ENCODE results near the gene STX16. TPM values are rescaled to one million over a fixed set of nuclear protein-coding genes. Genes with fewer than 3 reads are reported as not detected.

STX16 gene
- total and polyA plus RNA-seq, 9 of the 15 experiments (the other 6 are each of a cell fraction or from before 2014, with no cell fraction given): 4.4 to 43.5 (median 14.7) TPM

DNA sequence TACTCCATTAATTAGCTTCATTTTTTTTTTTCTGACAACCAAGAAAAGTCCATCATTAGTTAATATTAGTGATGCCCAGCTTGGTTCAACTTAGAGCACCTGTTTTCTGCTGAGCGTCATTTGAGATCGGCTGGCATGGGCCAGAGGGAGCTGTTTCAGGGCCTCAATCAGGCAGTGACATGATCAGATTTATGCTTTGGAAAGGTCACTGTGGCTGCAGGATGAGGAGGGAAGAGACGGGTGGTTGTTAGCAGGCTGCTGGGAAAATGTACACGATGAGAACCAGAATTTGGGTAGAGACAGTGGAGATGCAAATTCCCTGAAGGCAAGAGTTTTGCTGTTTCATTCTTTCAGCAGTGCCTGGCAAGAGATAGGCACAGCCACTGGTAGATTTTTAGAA, 4.4 kb upstream of the STX16 start:
- H2AFZ ChIP-seq (ENCODE audit: low read depth, low read length): no peak overlapping the region
- peaks cover 0 to 20% of the 10 kb centered on the region in 2 experiments; a peak in 2 of 5 replicates for H3K4me1 ChIP-seq (replicated peaks in 1 of 2; ENCODE audit: control insufficient read depth in 2 of 2, insufficient read depth in 2 of 2, low read length in 2 of 2)
- no peak overlapping the region for H3K4me2 ChIP-seq (ENCODE audit: insufficient read depth, low read length)
- H3K4me3 ChIP-seq: no peak overlapping the region
- ATAC-seq: no peak
- 35% methylated on average over 4 of the region's 4 CpGs for WGBS (ENCODE audit: insufficient coverage, low coverage, missing lambda C conversion rate)
- no peak overlapping the region for H3K9ac ChIP-seq (ENCODE audit: insufficient read depth in 1 of 2, low read depth in 2 of 2, low read length in 2 of 2)
- no peak for FAIRE-seq
- intact Hi-C loops (cut with micrococcal nuclease): no loop called here
- in situ Hi-C loops (cut with MboI): loop anchor here (25.0 kb wide), 1 partner anchor 409 kb away; the partner anchor contains the start of gene ANKRD60
- no peaks in the 10 kb centered on the region for H3K9me3 ChIP-seq (replicated peaks; ENCODE audit: control insufficient read depth, insufficient read depth, low read depth, low read length)
- H3K9me1 ChIP-seq (ENCODE audit: control insufficient read depth, insufficient read depth, low read length): no peaks in the 10 kb centered on the region
- H4K20me1 ChIP-seq (replicated peaks; ENCODE audit: control insufficient read depth, insufficient read depth, low read length): no peaks in the 10 kb centered on the region
- H3K27me3 ChIP-seq (ENCODE audit: control insufficient read depth in 2 of 2, insufficient read depth in 2 of 2, low read length in 2 of 2): no peaks in the 10 kb centered on the region
- no peak overlapping the region for H3K27ac ChIP-seq (ENCODE audit: extremely low read depth, low read depth, low read length)
- no peak for DNase-seq (ENCODE audit: extremely low read depth in 1 of 4, low spot score in 3 of 4)
- POLR2A ChIA-PET: interaction anchor here (0.7 to 1.1 kb wide), 3 partner anchors 16 to 1931 kb away, joined by 3 to 4 read pairs (median 4); no protein-coding TSS in a partner anchor
- H3K36me3 ChIP-seq (ENCODE audit: control insufficient read depth, insufficient read depth, low read length): no peaks in the 10 kb centered on the region
- H3K79me2 ChIP-seq (ENCODE audit: control insufficient read depth, insufficient read depth, low read length): peaks cover 7% of the 10 kb centered on the region
- CTCF ChIA-PET (ENCODE audit: low intra/inter-chr PET ratio): interaction anchor here (0.5 kb wide), 1 partner anchor 576 kb away, joined by 4 read pairs; no protein-coding TSS in a partner anchor
- BruUV-seq (replicated peaks): no TSS peak
- TF ChIP-seq ZNF444 (CRISPR knock-in tag; IDR thresholded peaks at IDR 0.05) (no peak), DMBX1 (CRISPR knock-in tag; IDR thresholded peaks at IDR 0.05; ENCODE audit: borderline replicate concordance) (no peak), CBX1 (IDR thresholded peaks at IDR 0.05; ENCODE audit: low read depth) (no peak), FOXK2 (conservative IDR thresholded peaks at IDR 0.05 in 1 of 2, IDR thresholded peaks at IDR 0.05 in 1 of 2; ENCODE audit: low read depth in 2 of 2) (no peak), ZNF668 (CRISPR knock-in tag; IDR thresholded peaks at IDR 0.05) (no peak), GABPB2 (CRISPR knock-in tag; conservative IDR thresholded peaks at IDR 0.05) (no peak), NELFE (IDR thresholded peaks at IDR 0.05; ENCODE audit: insufficient read depth, insufficient read length) (no peak), ZNF165 (CRISPR knock-in tag; IDR thresholded peaks at IDR 0.05; ENCODE audit: borderline replicate concordance) (no peak), NCOA2 (IDR thresholded peaks at IDR 0.05; ENCODE audit: partially characterized antibody in 2 of 2) (no peak), ZNF253 (CRISPR knock-in tag; conservative IDR thresholded peaks at IDR 0.05) (no peak), GABPB1 (CRISPR knock-in tag; IDR thresholded peaks at IDR 0.05) (no peak), PHF21A (IDR thresholded peaks at IDR 0.05; ENCODE audit: borderline replicate concordance, low read depth) (no peak), HLTF (IDR thresholded peaks at IDR 0.05) (no peak), SRSF7 (optimal IDR thresholded peaks at IDR 0.05; ENCODE audit: low read depth, low read length) (no peak), MED1 (CRISPR knock-in tag; IDR thresholded peaks at IDR 0.05; ENCODE audit: borderline replicate concordance) (no peak), L3MBTL2 (IDR thresholded peaks at IDR 0.05) (no peak), SPI1 (IDR thresholded peaks at IDR 0.05; ENCODE audit: borderline replicate concordance, low read depth, low read length) (no peak)
- TF ChIP-seq, protein P1, sequence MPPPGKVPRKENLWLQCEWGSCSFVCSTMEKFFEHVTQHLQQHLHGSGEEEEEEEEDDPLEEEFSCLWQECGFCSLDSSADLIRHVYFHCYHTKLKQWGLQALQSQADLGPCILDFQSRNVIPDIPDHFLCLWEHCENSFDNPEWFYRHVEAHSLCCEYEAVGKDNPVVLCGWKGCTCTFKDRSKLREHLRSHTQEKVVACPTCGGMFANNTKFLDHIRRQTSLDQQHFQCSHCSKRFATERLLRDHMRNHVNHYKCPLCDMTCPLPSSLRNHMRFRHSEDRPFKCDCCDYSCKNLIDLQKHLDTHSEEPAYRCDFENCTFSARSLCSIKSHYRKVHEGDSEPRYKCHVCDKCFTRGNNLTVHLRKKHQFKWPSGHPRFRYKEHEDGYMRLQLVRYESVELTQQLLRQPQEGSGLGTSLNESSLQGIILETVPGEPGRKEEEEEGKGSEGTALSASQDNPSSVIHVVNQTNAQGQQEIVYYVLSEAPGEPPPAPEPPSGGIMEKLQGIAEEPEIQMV (tag; conservative IDR thresholded peaks at IDR 0.05; ENCODE audit: low read depth): no peak
- TF ChIP-seq, protein P2, sequence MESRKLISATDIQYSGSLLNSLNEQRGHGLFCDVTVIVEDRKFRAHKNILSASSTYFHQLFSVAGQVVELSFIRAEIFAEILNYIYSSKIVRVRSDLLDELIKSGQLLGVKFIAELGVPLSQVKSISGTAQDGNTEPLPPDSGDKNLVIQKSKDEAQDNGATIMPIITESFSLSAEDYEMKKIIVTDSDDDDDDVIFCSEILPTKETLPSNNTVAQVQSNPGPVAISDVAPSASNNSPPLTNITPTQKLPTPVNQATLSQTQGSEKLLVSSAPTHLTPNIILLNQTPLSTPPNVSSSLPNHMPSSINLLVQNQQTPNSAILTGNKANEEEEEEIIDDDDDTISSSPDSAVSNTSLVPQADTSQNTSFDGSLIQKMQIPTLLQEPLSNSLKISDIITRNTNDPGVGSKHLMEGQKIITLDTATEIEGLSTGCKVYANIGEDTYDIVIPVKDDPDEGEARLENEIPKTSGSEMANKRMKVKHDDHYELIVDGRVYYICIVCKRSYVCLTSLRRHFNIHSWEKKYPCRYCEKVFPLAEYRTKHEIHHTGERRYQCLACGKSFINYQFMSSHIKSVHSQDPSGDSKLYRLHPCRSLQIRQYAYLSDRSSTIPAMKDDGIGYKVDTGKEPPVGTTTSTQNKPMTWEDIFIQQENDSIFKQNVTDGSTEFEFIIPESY (CRISPR knock-in tag; IDR thresholded peaks at IDR 0.05): no peak
- TF ChIP-seq, protein P3, sequence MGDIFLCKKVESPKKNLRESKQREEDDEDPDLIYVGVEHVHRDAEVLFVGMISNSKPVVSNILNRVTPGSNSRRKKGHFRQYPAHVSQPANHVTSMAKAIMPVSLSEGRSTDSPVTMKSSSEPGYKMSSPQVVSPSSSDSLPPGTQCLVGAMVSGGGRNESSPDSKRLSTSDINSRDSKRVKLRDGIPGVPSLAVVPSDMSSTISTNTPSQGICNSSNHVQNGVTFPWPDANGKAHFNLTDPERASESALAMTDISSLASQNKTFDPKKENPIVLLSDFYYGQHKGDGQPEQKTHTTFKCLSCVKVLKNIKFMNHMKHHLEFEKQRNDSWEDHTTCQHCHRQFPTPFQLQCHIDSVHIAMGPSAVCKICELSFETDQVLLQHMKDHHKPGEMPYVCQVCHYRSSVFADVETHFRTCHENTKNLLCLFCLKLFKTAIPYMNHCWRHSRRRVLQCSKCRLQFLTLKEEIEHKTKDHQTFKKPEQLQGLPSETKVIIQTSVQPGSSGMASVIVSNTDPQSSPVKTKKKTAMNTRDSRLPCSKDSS (IDR thresholded peaks at IDR 0.05; ENCODE audit: low read depth, partially characterized antibody): no peak
